Fibroblast of the aortic adventitia (primary cell): ENCODE data around the gene IGFL3. TPM values are rescaled to one million over a fixed set of nuclear protein-coding genes. Genes with fewer than 3 reads are reported as not detected.

Experiments used
- total RNA-seq: library from RNA; depleted of rRNA; stranded (reverse); fragments of >200 nt; gene quantifications from 2 replicates; pipeline ENCODE4 v1.2.3, GENCODE V29; 2012; ENCODE audit warnings: low replicate concordance

Gene IGFL3
- total RNA-seq, 1 donor: not detected

Other genes starting within 250 kb of the IGFL3 start
- gene IRF2BP1, start 238.5 kb downstream of the IGFL3 start, total RNA-seq: 21.3 and 25.7 TPM in 2 replicates
- gene MYPOP, start 222.1 kb downstream of the IGFL3 start, total RNA-seq: 0.33 and 2.4 TPM in 2 replicates
- not detected in 2 replicates for gene NANOS2, start 209.9 kb downstream of the IGFL3 start, total RNA-seq
- under 0.01 and 0.27 TPM in 2 replicates for gene NOVA2, start 150.8 kb downstream of the IGFL3 start, total RNA-seq
- 5.4 and 5.7 TPM in 2 replicates for gene CCDC61, start 129.2 kb downstream of the IGFL3 start, total RNA-seq
- gene PGLYRP1, start 101.6 kb downstream of the IGFL3 start, total RNA-seq: not detected in 2 replicates
- gene IGFL4, start 83.7 kb downstream of the IGFL3 start, total RNA-seq: 0.27 and 0.74 TPM in 2 replicates
- gene IGFL2, start 23.6 kb upstream of the IGFL3 start, total RNA-seq: 0.09 TPM in 1 of 2 replicates, not detected in the other
- gene IGFL1, start 105.1 kb upstream of the IGFL3 start, total RNA-seq: not detected in 2 replicates
- gene HIF3A, start 172.4 kb upstream of the IGFL3 start, total RNA-seq: 0.49 and 0.99 TPM in 2 replicates
- 14.9 and 52.4 TPM in 2 replicates for gene PPP5C, start 222.4 kb upstream of the IGFL3 start, total RNA-seq